GM12874 (cell line): ENCODE measurements around the gene BICD1.

Source experiments
- CTCF ChIP-seq: IDR thresholded peaks from 2 replicates; pipeline ENCODE4 v1.5.1; 2011; ENCODE audit warnings: low read depth, mild to moderate bottlenecking, control low read depth, low read length, moderate library complexity; ENCODE audit not compliant: insufficient read depth

The BICD1 gene

DNA sequence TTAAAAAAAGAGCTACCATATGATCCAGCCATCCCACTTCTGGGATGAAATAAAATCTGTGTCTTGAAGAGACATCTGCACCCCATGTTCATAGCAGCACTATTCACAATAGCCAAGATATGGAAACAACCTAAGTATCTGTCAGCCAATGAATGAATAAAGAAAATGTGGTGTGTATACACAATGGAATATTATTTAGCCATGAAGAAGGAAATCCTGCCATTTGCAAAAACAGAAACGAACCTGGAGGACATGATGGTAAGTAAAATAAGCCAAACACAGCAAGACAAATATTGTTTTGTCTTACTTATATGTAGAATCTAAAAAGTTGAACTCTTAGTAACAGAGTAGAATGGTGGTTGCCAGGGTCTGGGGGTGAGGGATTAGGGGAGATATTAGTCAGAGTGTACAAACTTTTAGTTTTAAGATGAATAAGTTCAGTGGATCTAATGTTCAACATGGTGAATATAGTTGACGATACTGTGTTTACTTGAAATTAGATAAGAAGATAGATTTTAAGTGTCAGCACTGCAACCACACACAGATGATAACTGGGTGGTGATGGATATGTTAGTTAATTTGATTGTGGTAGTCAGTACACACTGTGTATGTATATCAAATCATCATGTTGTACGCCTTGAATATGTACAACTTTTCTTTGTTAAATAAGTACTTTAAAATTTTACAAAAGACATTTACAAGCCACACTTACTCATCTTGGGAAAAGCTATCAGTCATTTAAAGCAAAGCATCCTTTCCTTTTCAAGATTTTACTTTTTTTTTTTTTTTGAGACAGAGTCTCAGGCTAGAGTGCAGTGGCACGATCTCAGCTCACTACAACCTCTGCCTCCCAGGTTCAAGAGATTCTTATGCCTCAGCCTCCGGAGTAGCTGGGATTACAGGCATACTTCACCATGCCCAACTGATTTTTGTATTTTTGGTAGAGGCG is 89.9 kb downstream of the BICD1 start:
- no peak for TF ChIP-seq CTCF

DNA sequence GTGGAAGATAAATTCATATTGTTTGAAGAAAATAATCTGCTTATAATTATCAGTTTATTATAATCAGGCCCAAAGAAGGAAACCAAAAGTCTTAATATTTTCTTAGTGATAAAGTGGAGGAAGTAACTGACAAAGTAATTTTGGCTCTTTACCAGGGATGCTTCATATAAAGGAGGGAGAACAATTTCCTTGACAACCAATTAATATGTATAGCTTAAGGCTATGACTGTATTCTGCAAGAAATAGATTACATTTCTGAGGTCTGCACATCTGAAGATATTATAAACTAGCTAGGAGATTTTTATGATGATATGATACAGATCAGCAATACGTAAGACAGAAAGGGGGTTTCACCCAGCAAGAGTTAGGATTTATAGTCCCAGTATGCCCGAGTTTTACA is 90.8 kb downstream of the BICD1 start:
- TF ChIP-seq CTCF = no peak

GRCh38 chr12:32198555-32198954 is 91.9 kb downstream of the BICD1 start:
- TF ChIP-seq CTCF = no peak

DNA sequence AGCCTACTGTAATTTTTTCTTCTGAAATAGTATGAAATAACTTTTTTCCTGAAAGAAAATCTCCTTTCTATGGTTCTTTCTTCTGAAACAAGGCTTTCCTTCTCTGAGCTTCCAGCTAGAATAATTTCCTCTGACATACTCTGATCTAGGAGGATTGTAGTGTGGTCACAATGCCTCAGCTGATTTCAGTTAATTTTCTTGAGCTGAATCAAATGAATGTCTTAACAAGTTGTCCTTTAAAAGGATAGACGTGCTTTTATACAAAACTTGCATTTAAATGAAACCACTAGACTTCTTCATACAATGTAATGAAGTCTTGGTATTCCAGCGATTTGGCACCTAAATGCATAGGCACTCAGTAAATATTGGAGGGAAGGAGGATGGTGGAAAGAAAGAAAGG is 94.4 kb downstream of the BICD1 start:
- no peak for TF ChIP-seq CTCF

GRCh38 chr12:32201976-32202375 is 95.3 kb downstream of the BICD1 start:
- no peak for TF ChIP-seq CTCF

GRCh38 chr12:32205731-32206130 is 99.1 kb downstream of the BICD1 start:
- no peak for TF ChIP-seq CTCF

DNA sequence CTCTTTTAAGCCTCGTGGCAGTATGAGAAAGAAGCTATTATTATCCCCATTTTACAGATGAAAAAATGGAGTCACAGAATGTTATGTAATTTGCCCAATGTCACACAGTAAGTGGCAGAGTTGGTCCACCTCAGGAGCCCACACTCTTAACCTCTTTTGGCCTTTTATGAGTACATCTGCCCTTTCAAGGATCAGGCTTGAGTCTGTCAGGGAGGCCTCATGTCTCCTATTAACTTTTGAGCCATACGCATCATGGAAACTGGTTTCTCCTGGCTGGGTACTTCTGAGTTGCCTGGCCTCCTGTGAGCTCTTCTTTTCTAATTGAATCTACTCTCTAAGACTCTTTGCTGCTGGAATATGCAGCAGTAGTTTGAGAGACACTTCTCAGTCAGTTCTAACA is 101.7 kb downstream of the BICD1 start:
- TF ChIP-seq CTCF = no peak
